Measurements from ENCODE around the gene RNASE13.

GRCh38 chr14:21042918-21043317 lies 8.3 kb upstream of the RNASE13 start:
- TF ChIP-seq POLR2A (IDR thresholded peaks at IDR 0.05; ENCODE audit: low read length): no peak
- no peak for TF ChIP-seq GATA1 (IDR thresholded peaks at IDR 0.05; ENCODE audit: low read depth, low read length)

Data from erythroblast (primary cell).